Neural cell (in vitro differentiated cells): ENCODE results near the gene SIL1.

ENCODE experiments used
- EP300 ChIP-seq: fragments of 450-650 bp; conservative IDR thresholded peaks from 2 replicates; pipeline ENCODE4 v1.6.1; 2014; ENCODE audit warnings: antibody characterized with exemption, mild to moderate bottlenecking, moderate library complexity; ENCODE audit not compliant: poor library complexity, severe bottlenecking
- EZH2 ChIP-seq: fragments of 200-600, 300-800 bp; shearing (Covaris generic), sonication (generic); IDR thresholded peaks from 2 replicates; pipeline ENCODE4 v1.6.1; 2014; ENCODE audit warnings: antibody characterized with exemption, low read length, borderline replicate concordance, mild to moderate bottlenecking; ENCODE audit not compliant: insufficient read depth, poor library complexity, severe bottlenecking
- MXI1 ChIP-seq: fragments of 450-650 bp; conservative IDR thresholded peaks from 2 replicates; pipeline ENCODE4 v1.6.1; 2014; ENCODE audit warnings: antibody characterized with exemption, mild to moderate bottlenecking; ENCODE audit not compliant: poor library complexity, severe bottlenecking
- POLR2AphosphoS5 ChIP-seq: IDR thresholded peaks from 2 replicates; pipeline ENCODE4 v1.6.1; 2012
- RAD21 ChIP-seq: fragments of 450-650 bp; conservative IDR thresholded peaks from 2 replicates; pipeline ENCODE4 v1.6.1; 2014; ENCODE audit warnings: antibody characterized with exemption, mild to moderate bottlenecking, moderate library complexity
- SMC3 ChIP-seq: fragments of 450-650 bp; conservative IDR thresholded peaks from 2 replicates; pipeline ENCODE4 v1.6.1; 2014; ENCODE audit warnings: antibody characterized with exemption, mild to moderate bottlenecking, moderate library complexity; ENCODE audit not compliant: poor library complexity
- TAF1 ChIP-seq: IDR thresholded peaks from 2 replicates; pipeline ENCODE4 v1.6.1; 2012; ENCODE audit warnings: low read depth
- TF ChIP-seq, protein P1 (sequence below): fragments of 450-650 bp; IDR thresholded peaks from 2 replicates; pipeline ENCODE4 v1.5.1; 2014; ENCODE audit warnings: antibody characterized with exemption, mild to moderate bottlenecking, moderate library complexity; ENCODE audit not compliant: poor library complexity, severe bottlenecking
- TF ChIP-seq, protein P2 (sequence below): IDR thresholded peaks from 2 replicates; pipeline ENCODE4 v1.6.1; 2012; ENCODE audit warnings: borderline replicate concordance

DNA sequence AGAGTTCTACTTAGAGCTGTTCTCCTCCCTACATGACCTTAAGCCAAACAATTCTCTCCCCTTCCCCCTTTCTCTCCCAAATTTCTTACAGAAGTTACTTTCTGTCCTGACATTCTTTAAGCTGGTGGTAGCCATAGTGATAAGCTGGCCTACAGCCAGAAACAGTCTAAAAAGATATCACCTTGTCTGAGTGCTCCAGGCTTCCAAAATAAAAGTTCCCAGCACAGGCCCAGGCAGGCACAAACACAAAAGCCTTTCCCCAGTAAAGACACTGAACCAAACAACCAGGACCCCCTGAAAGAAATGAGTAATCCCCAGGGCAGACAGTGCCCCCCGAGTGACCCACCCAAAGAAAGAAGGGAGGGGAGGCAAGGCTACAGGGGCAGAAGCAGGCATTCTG lies 19.2 kb downstream of the SIL1 start:
- TF ChIP-seq, protein P1, sequence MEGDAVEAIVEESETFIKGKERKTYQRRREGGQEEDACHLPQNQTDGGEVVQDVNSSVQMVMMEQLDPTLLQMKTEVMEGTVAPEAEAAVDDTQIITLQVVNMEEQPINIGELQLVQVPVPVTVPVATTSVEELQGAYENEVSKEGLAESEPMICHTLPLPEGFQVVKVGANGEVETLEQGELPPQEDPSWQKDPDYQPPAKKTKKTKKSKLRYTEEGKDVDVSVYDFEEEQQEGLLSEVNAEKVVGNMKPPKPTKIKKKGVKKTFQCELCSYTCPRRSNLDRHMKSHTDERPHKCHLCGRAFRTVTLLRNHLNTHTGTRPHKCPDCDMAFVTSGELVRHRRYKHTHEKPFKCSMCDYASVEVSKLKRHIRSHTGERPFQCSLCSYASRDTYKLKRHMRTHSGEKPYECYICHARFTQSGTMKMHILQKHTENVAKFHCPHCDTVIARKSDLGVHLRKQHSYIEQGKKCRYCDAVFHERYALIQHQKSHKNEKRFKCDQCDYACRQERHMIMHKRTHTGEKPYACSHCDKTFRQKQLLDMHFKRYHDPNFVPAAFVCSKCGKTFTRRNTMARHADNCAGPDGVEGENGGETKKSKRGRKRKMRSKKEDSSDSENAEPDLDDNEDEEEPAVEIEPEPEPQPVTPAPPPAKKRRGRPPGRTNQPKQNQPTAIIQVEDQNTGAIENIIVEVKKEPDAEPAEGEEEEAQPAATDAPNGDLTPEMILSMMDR, result no peak
- TF ChIP-seq TAF1 (no peak), EP300 (no peak), SMC3 (no peak), MXI1 (no peak), POLR2AphosphoS5 (no peak), EZH2 (no peak), RAD21 (no peak)
- TF ChIP-seq, protein P2, sequence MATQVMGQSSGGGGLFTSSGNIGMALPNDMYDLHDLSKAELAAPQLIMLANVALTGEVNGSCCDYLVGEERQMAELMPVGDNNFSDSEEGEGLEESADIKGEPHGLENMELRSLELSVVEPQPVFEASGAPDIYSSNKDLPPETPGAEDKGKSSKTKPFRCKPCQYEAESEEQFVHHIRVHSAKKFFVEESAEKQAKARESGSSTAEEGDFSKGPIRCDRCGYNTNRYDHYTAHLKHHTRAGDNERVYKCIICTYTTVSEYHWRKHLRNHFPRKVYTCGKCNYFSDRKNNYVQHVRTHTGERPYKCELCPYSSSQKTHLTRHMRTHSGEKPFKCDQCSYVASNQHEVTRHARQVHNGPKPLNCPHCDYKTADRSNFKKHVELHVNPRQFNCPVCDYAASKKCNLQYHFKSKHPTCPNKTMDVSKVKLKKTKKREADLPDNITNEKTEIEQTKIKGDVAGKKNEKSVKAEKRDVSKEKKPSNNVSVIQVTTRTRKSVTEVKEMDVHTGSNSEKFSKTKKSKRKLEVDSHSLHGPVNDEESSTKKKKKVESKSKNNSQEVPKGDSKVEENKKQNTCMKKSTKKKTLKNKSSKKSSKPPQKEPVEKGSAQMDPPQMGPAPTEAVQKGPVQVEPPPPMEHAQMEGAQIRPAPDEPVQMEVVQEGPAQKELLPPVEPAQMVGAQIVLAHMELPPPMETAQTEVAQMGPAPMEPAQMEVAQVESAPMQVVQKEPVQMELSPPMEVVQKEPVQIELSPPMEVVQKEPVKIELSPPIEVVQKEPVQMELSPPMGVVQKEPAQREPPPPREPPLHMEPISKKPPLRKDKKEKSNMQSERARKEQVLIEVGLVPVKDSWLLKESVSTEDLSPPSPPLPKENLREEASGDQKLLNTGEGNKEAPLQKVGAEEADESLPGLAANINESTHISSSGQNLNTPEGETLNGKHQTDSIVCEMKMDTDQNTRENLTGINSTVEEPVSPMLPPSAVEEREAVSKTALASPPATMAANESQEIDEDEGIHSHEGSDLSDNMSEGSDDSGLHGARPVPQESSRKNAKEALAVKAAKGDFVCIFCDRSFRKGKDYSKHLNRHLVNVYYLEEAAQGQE, result no peak
